HEK293 (cell line): ENCODE results near the gene ZNF324.

Experiments used
- CTCF ChIA-PET: fragments of 350-600 bp; formaldehyde crosslinking; extraction: SDS; loops from one replicate; lab custom pipeline; 2021; ENCODE audit warnings: antibody characterized with exemption; lab: Yijun Ruan, JAX
- POLR2A ChIA-PET: fragments of 300-600 bp; formaldehyde crosslinking; extraction: SDS; loops from one replicate; lab custom pipeline; 2020; ENCODE audit warnings: antibody characterized with exemption, inconsistent platforms; lab: Yijun Ruan, JAX
- H3K27ac ChIP-seq: fragments of 200-500 bp; sonication (Bioruptor generic); 2 replicates; pipeline ENCODE4 v1.5.1; 2014; ENCODE audit warnings: low read depth, low read length, control low read depth, inconsistent platforms; ENCODE audit errors: extremely low read depth
- H3K36me3 ChIP-seq, 2 experiments: fragments of 200-500 bp in 1 of 2; sonication (Bioruptor generic) in 1 of 2; 1 replicate in 1 of 2; 2 replicates in 1 of 2; pipeline ENCODE4 v1.5.1; 2014 to 2017; ENCODE audit warnings: inconsistent platforms in 2 of 2, low read length in 2 of 2; ENCODE audit not compliant: control insufficient read depth in 2 of 2, insufficient read depth in 1 of 2
- H3K4me1 ChIP-seq: fragments of 200-500 bp; sonication (Bioruptor generic); 2 replicates; pipeline ENCODE4 v1.5.1; 2014; ENCODE audit warnings: mild to moderate bottlenecking, low read length, inconsistent platforms; ENCODE audit not compliant: control insufficient read depth, insufficient read depth
- H3K4me3 ChIP-seq: 2 replicates; pipeline ENCODE4 v1.5.1; 2011; ENCODE audit warnings: low read depth, mild to moderate bottlenecking, control low read depth, low read length, moderate library complexity
- H3K9me3 ChIP-seq: fragments of 200-500 bp; sonication (Bioruptor generic); 2 replicates; pipeline ENCODE4 v1.5.1; 2014; ENCODE audit warnings: low read depth, low read length, inconsistent platforms; ENCODE audit not compliant: control insufficient read depth, insufficient read depth
- BCL11B ChIP-seq: fragments of 450-650 bp; formaldehyde crosslinking; IDR thresholded peaks from 2 replicates; pipeline ENCODE4 v1.5.1; 2016; ENCODE audit warnings: low read depth, missing biosample characterization, missing genetic modification characterization
- FEZF1 ChIP-seq: fragments of 450-650 bp; formaldehyde crosslinking; IDR thresholded peaks from 2 replicates; pipeline ENCODE4 v1.5.1; 2016; ENCODE audit warnings: missing biosample characterization, missing genetic modification characterization
- GLI2 ChIP-seq: fragments of 450-650 bp; formaldehyde crosslinking; IDR thresholded peaks from 2 replicates; pipeline ENCODE4; 2017; ENCODE audit warnings: missing biosample characterization, missing genetic modification characterization, low read depth, borderline replicate concordance
- GLIS1 ChIP-seq: fragments of 450-650 bp; formaldehyde crosslinking; IDR thresholded peaks from 2 replicates; pipeline ENCODE4 v1.5.1; 2016; ENCODE audit warnings: missing biosample characterization, missing genetic modification characterization
- KLF8 ChIP-seq: fragments of 450-650 bp; formaldehyde crosslinking; IDR thresholded peaks from 2 replicates; pipeline ENCODE4 v1.5.1; 2016; ENCODE audit warnings: missing biosample characterization, missing genetic modification characterization
- KLF9 ChIP-seq: fragments of 450-650 bp; formaldehyde crosslinking; IDR thresholded peaks from 2 replicates; pipeline ENCODE4 v1.5.1; 2016; ENCODE audit warnings: missing biosample characterization, missing genetic modification characterization, low read depth
- OVOL3 ChIP-seq: fragments of 450-650 bp; formaldehyde crosslinking; IDR thresholded peaks from 2 replicates; pipeline ENCODE4 v1.5.1; 2016; ENCODE audit warnings: missing biosample characterization, missing genetic modification characterization
- SCRT2 ChIP-seq: fragments of 450-650 bp; formaldehyde crosslinking; IDR thresholded peaks from 2 replicates; pipeline ENCODE4 v1.5.1; 2016; ENCODE audit warnings: missing biosample characterization, missing genetic modification characterization
- SP3 ChIP-seq: fragments of 450-650 bp; formaldehyde crosslinking; IDR thresholded peaks from 2 replicates; pipeline ENCODE4 v1.5.1; 2016; ENCODE audit warnings: missing biosample characterization, missing genetic modification characterization
- SP7 ChIP-seq: fragments of 450-650 bp; formaldehyde crosslinking; IDR thresholded peaks from 2 replicates; pipeline ENCODE4 v1.5.1; 2016; ENCODE audit warnings: missing biosample characterization, missing genetic modification characterization
- ZFHX2 ChIP-seq: fragments of 450-650 bp; formaldehyde crosslinking; conservative IDR thresholded peaks from 2 replicates; pipeline ENCODE4 v1.5.1; 2016; ENCODE audit warnings: missing biosample characterization, missing genetic modification characterization
- ZIC2 ChIP-seq: fragments of 450-650 bp; formaldehyde crosslinking; IDR thresholded peaks from 2 replicates; pipeline ENCODE4 v1.5.1; 2016; ENCODE audit warnings: missing biosample characterization, missing genetic modification characterization
- ZNF335 ChIP-seq: fragments of 450-650 bp; formaldehyde crosslinking; conservative IDR thresholded peaks from 2 replicates; pipeline ENCODE4 v1.5.1; 2016; ENCODE audit warnings: missing biosample characterization, missing genetic modification characterization
- ZNF341 ChIP-seq: fragments of 450-650 bp; formaldehyde crosslinking; IDR thresholded peaks from 2 replicates; pipeline ENCODE4; 2016; ENCODE audit warnings: low read depth, missing biosample characterization, missing genetic modification characterization
- ZNF701 ChIP-seq: fragments of 450-650 bp; formaldehyde crosslinking; IDR thresholded peaks from 2 replicates; pipeline ENCODE4 v1.5.1; 2016; ENCODE audit warnings: missing biosample characterization, missing genetic modification characterization
- ZNF843 ChIP-seq: fragments of 450-650 bp; formaldehyde crosslinking; IDR thresholded peaks from 2 replicates; pipeline ENCODE4 v1.5.1; 2016; ENCODE audit warnings: missing biosample characterization, missing genetic modification characterization
- ZSCAN16 ChIP-seq: fragments of 450-650 bp; formaldehyde crosslinking; IDR thresholded peaks from 2 replicates; pipeline ENCODE4 v1.5.1; 2016; ENCODE audit warnings: missing biosample characterization, missing genetic modification characterization
- ZXDB ChIP-seq: fragments of 450-650 bp; formaldehyde crosslinking; IDR thresholded peaks from 2 replicates; pipeline ENCODE4 v1.5.1; 2016; ENCODE audit warnings: missing biosample characterization, missing genetic modification characterization
- TF ChIP-seq, protein P1 (sequence below): fragments of 450-650 bp; formaldehyde crosslinking; IDR thresholded peaks from 2 replicates; pipeline ENCODE4 v1.5.1; 2016; ENCODE audit warnings: missing biosample characterization, missing genetic modification characterization
- TF ChIP-seq, protein P2 (sequence below): fragments of 450-650 bp; formaldehyde crosslinking; IDR thresholded peaks from 2 replicates; pipeline ENCODE4 v1.5.1; 2016; ENCODE audit warnings: missing biosample characterization, missing genetic modification characterization
- TF ChIP-seq, protein P3 (sequence below): fragments of 450-650 bp; formaldehyde crosslinking; optimal IDR thresholded peaks from 2 replicates; pipeline ENCODE3; 2016; ENCODE audit warnings: missing biosample characterization, mild to moderate bottlenecking, missing genetic modification characterization
- TF ChIP-seq, protein P4 (sequence below): fragments of 450-650 bp; formaldehyde crosslinking; IDR thresholded peaks from 2 replicates; pipeline ENCODE4 v1.5.1; 2016; ENCODE audit warnings: missing biosample characterization, missing genetic modification characterization

The ZNF324 gene

DNA sequence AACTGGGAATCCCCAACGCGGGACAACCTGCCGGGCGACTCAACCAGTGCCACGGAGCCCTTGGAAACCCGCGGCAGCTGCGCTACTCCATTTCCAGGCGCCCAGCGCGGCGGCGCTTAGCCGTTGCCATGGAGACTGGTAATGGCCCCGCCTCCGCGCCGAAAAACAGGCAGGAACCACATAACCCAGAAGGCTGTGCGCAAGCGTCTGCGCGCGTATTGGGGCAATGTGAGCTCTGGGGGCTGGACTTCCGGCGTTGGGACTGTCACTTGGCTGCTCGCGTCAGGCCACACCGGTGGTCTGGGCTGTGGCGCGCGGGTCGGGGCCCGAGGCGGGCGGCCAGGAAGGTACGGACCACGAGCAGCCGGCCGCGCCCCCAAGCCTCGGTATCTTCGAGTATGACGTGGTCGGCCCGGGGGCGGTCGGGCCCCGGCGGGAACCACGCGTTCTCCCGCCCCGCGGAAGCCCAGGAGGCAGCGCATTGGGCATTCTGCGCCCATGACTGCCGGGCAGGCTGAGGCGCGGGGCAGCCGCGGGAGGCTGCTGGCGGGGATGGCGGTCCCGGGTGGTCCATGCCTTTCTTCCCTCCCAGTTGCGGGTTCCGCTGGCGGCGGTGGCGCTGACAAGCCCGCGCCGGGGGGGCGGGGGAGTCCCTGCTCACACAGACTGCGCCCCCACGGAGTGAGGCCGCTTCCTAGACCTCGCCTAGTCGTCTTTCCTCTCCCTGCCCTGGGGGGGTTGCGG is 15.3 kb upstream of the ZNF324 start, which contains the start of gene ZNF324B (continued):
- TF ChIP-seq OVOL3 (no peak), ZFHX2 (tag by site-specific recombination) (peak; percentile 71), ZNF843 (tag by site-specific recombination) (0 out of 2 replicates have a peak, but pooled peaks have one; percentile 26), GLIS1 (tag by site-specific recombination) (peak; percentile 96), ZSCAN16 (tag by site-specific recombination) (peak; percentile 33; the same call in 1 of the 2 replicates), ZNF701 (tag by site-specific recombination) (no peak), BCL11B (peak; percentile 89), FEZF1 (tag by site-specific recombination) (peak; percentile 78), SCRT2 (tag by site-specific recombination) (peak; percentile 53), KLF9 (peak; percentile 58), SP7 (peak; percentile 56; the same call in 1 of the 2 replicates), KLF8 (tag by site-specific recombination) (peak; percentile 71; the same call in 1 of the 2 replicates), SP3 (peak; percentile 80), ZNF335 (tag by site-specific recombination) (peak; percentile 94), ZIC2 (peak; percentile 52), ZXDB (tag by site-specific recombination) (peak; percentile 70)
- TF ChIP-seq, protein P1, sequence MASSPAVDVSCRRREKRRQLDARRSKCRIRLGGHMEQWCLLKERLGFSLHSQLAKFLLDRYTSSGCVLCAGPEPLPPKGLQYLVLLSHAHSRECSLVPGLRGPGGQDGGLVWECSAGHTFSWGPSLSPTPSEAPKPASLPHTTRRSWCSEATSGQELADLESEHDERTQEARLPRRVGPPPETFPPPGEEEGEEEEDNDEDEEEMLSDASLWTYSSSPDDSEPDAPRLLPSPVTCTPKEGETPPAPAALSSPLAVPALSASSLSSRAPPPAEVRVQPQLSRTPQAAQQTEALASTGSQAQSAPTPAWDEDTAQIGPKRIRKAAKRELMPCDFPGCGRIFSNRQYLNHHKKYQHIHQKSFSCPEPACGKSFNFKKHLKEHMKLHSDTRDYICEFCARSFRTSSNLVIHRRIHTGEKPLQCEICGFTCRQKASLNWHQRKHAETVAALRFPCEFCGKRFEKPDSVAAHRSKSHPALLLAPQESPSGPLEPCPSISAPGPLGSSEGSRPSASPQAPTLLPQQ (tag by site-specific recombination): peak; percentile 57; the same call in 1 of the 2 replicates
- TF ChIP-seq, protein P2, sequence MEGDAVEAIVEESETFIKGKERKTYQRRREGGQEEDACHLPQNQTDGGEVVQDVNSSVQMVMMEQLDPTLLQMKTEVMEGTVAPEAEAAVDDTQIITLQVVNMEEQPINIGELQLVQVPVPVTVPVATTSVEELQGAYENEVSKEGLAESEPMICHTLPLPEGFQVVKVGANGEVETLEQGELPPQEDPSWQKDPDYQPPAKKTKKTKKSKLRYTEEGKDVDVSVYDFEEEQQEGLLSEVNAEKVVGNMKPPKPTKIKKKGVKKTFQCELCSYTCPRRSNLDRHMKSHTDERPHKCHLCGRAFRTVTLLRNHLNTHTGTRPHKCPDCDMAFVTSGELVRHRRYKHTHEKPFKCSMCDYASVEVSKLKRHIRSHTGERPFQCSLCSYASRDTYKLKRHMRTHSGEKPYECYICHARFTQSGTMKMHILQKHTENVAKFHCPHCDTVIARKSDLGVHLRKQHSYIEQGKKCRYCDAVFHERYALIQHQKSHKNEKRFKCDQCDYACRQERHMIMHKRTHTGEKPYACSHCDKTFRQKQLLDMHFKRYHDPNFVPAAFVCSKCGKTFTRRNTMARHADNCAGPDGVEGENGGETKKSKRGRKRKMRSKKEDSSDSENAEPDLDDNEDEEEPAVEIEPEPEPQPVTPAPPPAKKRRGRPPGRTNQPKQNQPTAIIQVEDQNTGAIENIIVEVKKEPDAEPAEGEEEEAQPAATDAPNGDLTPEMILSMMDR: peak; percentile 67
- TF ChIP-seq, protein P3, sequence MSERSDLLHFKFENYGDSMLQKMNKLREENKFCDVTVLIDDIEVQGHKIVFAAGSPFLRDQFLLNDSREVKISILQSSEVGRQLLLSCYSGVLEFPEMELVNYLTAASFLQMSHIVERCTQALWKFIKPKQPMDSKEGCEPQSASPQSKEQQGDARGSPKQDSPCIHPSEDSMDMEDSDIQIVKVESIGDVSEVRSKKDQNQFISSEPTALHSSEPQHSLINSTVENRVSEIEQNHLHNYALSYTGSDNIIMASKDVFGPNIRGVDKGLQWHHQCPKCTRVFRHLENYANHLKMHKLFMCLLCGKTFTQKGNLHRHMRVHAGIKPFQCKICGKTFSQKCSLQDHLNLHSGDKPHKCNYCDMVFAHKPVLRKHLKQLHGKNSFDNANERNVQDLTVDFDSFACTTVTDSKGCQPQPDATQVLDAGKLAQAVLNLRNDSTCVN (tag by site-specific recombination): peak; percentile 95
- TF ChIP-seq, all 188 proteins: peak for 42

DNA sequence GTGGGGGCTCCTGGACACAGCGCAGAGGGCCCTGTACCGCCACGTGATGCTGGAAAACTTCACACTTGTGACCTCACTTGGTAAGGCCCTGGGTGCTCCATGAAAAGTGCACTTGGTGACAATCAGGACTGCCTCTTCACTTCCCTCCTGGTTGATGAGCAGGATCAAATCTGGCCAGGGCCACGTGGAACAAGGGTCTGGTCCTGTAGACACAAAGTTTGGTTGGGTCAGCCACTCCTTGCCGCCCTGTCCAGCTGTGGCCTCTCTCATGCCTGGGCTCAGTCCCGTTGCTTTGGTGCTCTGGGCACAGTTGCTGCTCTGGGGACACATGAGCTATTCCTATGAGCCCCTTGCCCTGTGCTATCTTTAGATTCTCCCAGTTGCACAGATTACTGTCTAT is 13.1 kb upstream of the ZNF324 start:
- H3K4me1 ChIP-seq: peaks cover 7% of the 10 kb centered on the region; the same call in 1 of the 2 replicates
- no peaks in the 10 kb centered on the region for H3K9me3 ChIP-seq
- TF ChIP-seq ZNF341 (tag by site-specific recombination) (no peak), GLI2 (tag by site-specific recombination) (no peak)
- TF ChIP-seq, protein P4, sequence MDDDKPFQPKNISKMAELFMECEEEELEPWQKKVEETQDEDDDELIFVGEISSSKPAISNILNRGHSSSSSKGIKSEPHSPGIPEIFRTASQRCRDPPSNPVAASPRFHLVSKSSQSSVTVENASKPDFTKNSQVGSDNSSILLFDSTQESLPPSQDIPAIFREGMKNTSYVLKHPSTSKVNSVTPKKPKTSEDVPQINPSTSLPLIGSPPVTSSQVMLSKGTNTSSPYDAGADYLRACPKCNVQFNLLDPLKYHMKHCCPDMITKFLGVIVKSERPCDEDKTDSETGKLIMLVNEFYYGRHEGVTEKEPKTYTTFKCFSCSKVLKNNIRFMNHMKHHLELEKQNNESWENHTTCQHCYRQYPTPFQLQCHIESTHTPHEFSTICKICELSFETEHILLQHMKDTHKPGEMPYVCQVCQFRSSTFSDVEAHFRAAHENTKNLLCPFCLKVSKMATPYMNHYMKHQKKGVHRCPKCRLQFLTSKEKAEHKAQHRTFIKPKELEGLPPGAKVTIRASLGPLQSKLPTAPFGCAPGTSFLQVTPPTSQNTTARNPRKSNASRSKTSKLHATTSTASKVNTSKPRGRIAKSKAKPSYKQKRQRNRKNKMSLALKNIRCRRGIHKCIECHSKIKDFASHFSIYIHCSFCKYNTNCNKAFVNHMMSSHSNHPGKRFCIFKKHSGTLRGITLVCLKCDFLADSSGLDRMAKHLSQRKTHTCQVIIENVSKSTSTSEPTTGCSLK (tag by site-specific recombination): no peak
- no peak overlapping the region for H3K4me3 ChIP-seq
- H3K36me3 ChIP-seq: peaks cover 12 to 29% of the 10 kb centered on the region in 2 experiments; a peak in 2 of 3 replicates
- CTCF ChIA-PET: interaction anchor here (0.6 kb wide), 1 partner anchor 1946 kb away, joined by 4 read pairs; the partner anchor contains the start of gene ZNF471
- POLR2A ChIA-PET: interaction anchor here (1.0 to 1.2 kb wide), 2 partner anchors 9 to 45 kb away, joined by 3 read pairs; partner anchors contain the start of gene ZNF584
- H3K27ac ChIP-seq: no peak overlapping the region
